Stimulated activated memory B cell treated with anti-CD40 and anti-IgM and Interleukin-4, amounts not matched to agents 10 μg/mL and 1 μg/mL and 100 μg/mL, for 72 hours (primary cell): ENCODE measurements around the gene TMEM9.
A peak's percentile ranks its signal among the peaks of the same experiment; 100 is the strongest.

Source experiments
- ATAC-seq: fragments of 150-1000 bp; cut with Tn5 transposase; 2 replicates; pipeline ENCODE4 v1.10.0; 2021
- H3K27ac Mint-ChIP-seq: one replicate; pipeline ENCODE4 v1.8.0; 2022; ENCODE audit warnings: mild to moderate bottlenecking, mixed read lengths
- H3K27me3 Mint-ChIP-seq: one replicate; pipeline ENCODE4 v1.8.0; 2022; ENCODE audit warnings: mixed read lengths
- H3K36me3 Mint-ChIP-seq: one replicate; pipeline ENCODE4 v1.8.0; 2022; ENCODE audit warnings: mixed read lengths
- H3K4me1 Mint-ChIP-seq: one replicate; pipeline ENCODE4 v1.8.0; 2022; ENCODE audit warnings: mixed read lengths
- H3K4me3 Mint-ChIP-seq: one replicate; pipeline ENCODE4 v1.8.0; 2022; ENCODE audit warnings: mild to moderate bottlenecking, moderate library complexity, mixed read lengths
- H3K9me3 Mint-ChIP-seq: one replicate; pipeline ENCODE4 v1.8.0; 2022; ENCODE audit warnings: mixed read lengths

TMEM9 gene

GRCh38 chr1:201142849-201143725 lies 11.2 kb downstream of the TMEM9 start:
- Mint-ChIP-seq H3K4me1 (no peaks in the 10 kb centered on the region), H3K27ac (no peak overlapping the region), H3K36me3 (peaks cover 75% of the 10 kb centered on the region), H3K27me3 (no peaks in the 10 kb centered on the region), H3K4me3 (no peak overlapping the region), H3K9me3 (no peaks in the 10 kb centered on the region)
- ATAC-seq = no peak

- H3K27ac Mint-ChIP-seq = peak overlapping the region; percentile 7
- ATAC-seq = no peak
- no peaks in the 10 kb centered on the region for H3K4me1 Mint-ChIP-seq
- H3K27me3 Mint-ChIP-seq = no peaks in the 10 kb centered on the region
- H3K36me3 Mint-ChIP-seq = peaks cover 71% of the 10 kb centered on the region
- no peaks in the 10 kb centered on the region for H3K9me3 Mint-ChIP-seq
- H3K4me3 Mint-ChIP-seq = no peak overlapping the region
These were observed 12.0 kb downstream of the TMEM9 start for GRCh38 chr1:201142011-201142848.

- Mint-ChIP-seq H3K27ac (no peak overlapping the region), H3K9me3 (no peaks in the 10 kb centered on the region), H3K27me3 (no peaks in the 10 kb centered on the region), H3K36me3 (peaks cover 63% of the 10 kb centered on the region), H3K4me1 (no peaks in the 10 kb centered on the region), H3K4me3 (no peak overlapping the region)
- no peak for ATAC-seq
These were observed 12.9 kb downstream of the TMEM9 start for GRCh38 chr1:201141418-201141817.

GRCh38 chr1:201140941-201141260 lies 13.4 kb downstream of the TMEM9 start:
- ATAC-seq = no peak
- Mint-ChIP-seq H3K27ac (no peak overlapping the region), H3K4me1 (no peaks in the 10 kb centered on the region), H3K9me3 (no peaks in the 10 kb centered on the region), H3K36me3 (peaks cover 59% of the 10 kb centered on the region), H3K27me3 (no peaks in the 10 kb centered on the region), H3K4me3 (no peak overlapping the region)

GRCh38 chr1:201140235-201140940 lies 13.9 kb downstream of the TMEM9 start:
- Mint-ChIP-seq H3K4me3 (no peak overlapping the region), H3K27me3 (no peaks in the 10 kb centered on the region), H3K4me1 (no peaks in the 10 kb centered on the region), H3K9me3 (no peaks in the 10 kb centered on the region), H3K27ac (no peak overlapping the region), H3K36me3 (peaks cover 63% of the 10 kb centered on the region)
- ATAC-seq = no peak

GRCh38 chr1:201139756-201140155 lies 14.5 kb downstream of the TMEM9 start:
- Mint-ChIP-seq H3K4me3 (no peak overlapping the region), H3K9me3 (no peaks in the 10 kb centered on the region), H3K27me3 (no peaks in the 10 kb centered on the region), H3K27ac (no peak overlapping the region), H3K4me1 (no peaks in the 10 kb centered on the region), H3K36me3 (peaks cover 63% of the 10 kb centered on the region)
- ATAC-seq = no peak

GRCh38 chr1:201139306-201139705 lies 15.0 kb downstream of the TMEM9 start:
- Mint-ChIP-seq H3K4me1 (no peaks in the 10 kb centered on the region), H3K27me3 (no peaks in the 10 kb centered on the region), H3K27ac (no peak overlapping the region), H3K4me3 (no peak overlapping the region), H3K9me3 (no peaks in the 10 kb centered on the region), H3K36me3 (peaks cover 65% of the 10 kb centered on the region)
- ATAC-seq = no peak

- ATAC-seq = no peak
- peaks cover 62% of the 10 kb centered on the region for H3K36me3 Mint-ChIP-seq
- H3K27ac Mint-ChIP-seq = no peak overlapping the region
- H3K4me1 Mint-ChIP-seq = no peaks in the 10 kb centered on the region
- H3K9me3 Mint-ChIP-seq = no peaks in the 10 kb centered on the region
- no peak overlapping the region for H3K4me3 Mint-ChIP-seq
- H3K27me3 Mint-ChIP-seq = no peaks in the 10 kb centered on the region
These were observed 15.9 kb downstream of the TMEM9 start for GRCh38 chr1:201138311-201138840.

- ATAC-seq = no peak
- H3K4me3 Mint-ChIP-seq = no peak overlapping the region
- no peaks in the 10 kb centered on the region for H3K27me3 Mint-ChIP-seq
- peaks cover 59% of the 10 kb centered on the region for H3K36me3 Mint-ChIP-seq
- no peak overlapping the region for H3K27ac Mint-ChIP-seq
- no peaks in the 10 kb centered on the region for H3K4me1 Mint-ChIP-seq
- H3K9me3 Mint-ChIP-seq = no peaks in the 10 kb centered on the region
These were observed 16.5 kb downstream of the TMEM9 start for GRCh38 chr1:201137579-201138310.

- Mint-ChIP-seq H3K27me3 (no peaks in the 10 kb centered on the region), H3K27ac (no peak overlapping the region), H3K9me3 (no peaks in the 10 kb centered on the region), H3K4me1 (no peaks in the 10 kb centered on the region), H3K36me3 (peaks cover 54% of the 10 kb centered on the region), H3K4me3 (no peak overlapping the region)
- ATAC-seq = no peak
These were observed 17.3 kb downstream of the TMEM9 start for GRCh38 chr1:201137024-201137392.

GRCh38 chr1:201136355-201137023 lies 17.8 kb downstream of the TMEM9 start:
- Mint-ChIP-seq H3K27me3 (no peaks in the 10 kb centered on the region), H3K27ac (no peak overlapping the region), H3K36me3 (peaks cover 53% of the 10 kb centered on the region), H3K4me1 (no peaks in the 10 kb centered on the region), H3K4me3 (no peak overlapping the region), H3K9me3 (no peaks in the 10 kb centered on the region)
- ATAC-seq = no peak

- Mint-ChIP-seq H3K27me3 (no peaks in the 10 kb centered on the region), H3K9me3 (peaks cover 3% of the 10 kb centered on the region), H3K4me1 (no peaks in the 10 kb centered on the region), H3K36me3 (peaks cover 43% of the 10 kb centered on the region), H3K27ac (no peak overlapping the region), H3K4me3 (no peak overlapping the region)
- ATAC-seq = no peak
These were observed 19.9 kb downstream of the TMEM9 start for GRCh38 chr1:201134405-201134804.

- Mint-ChIP-seq H3K36me3 (peaks cover 34% of the 10 kb centered on the region), H3K9me3 (peaks cover 3% of the 10 kb centered on the region), H3K4me3 (no peak overlapping the region), H3K4me1 (no peaks in the 10 kb centered on the region), H3K27me3 (peaks cover 9% of the 10 kb centered on the region), H3K27ac (no peak overlapping the region)
- ATAC-seq = no peak
These were observed 22.9 kb downstream of the TMEM9 start for GRCh38 chr1:201131398-201131797.

- Mint-ChIP-seq H3K27ac (no peak overlapping the region), H3K36me3 (peaks cover 13% of the 10 kb centered on the region), H3K4me3 (no peak overlapping the region), H3K27me3 (peaks cover 28% of the 10 kb centered on the region), H3K9me3 (peaks cover 3% of the 10 kb centered on the region), H3K4me1 (no peaks in the 10 kb centered on the region)
- no peak for ATAC-seq
These were observed 25.3 kb downstream of the TMEM9 start for GRCh38 chr1:201128962-201129361.
